Spleen (tissue), 7 donors: ENCODE measurements around the gene EXOSC7.

ENCODE experiments used
- CTCF ChIP-seq, 11 experiments: fragments of 200-600 bp in 7 of 11; fragments of 450-650 bp in 4 of 11; sonication (generic) in 4 of 11; IDR thresholded peaks in 8 of 11; conservative IDR thresholded peaks in 3 of 11; 1 replicate in 7 of 11; 2 replicates in 4 of 11; pipeline versions ENCODE4 v1.4.0 to v1.8.0; 2016 to 2021; ENCODE audit warnings: antibody characterized with exemption in 11 of 11, inconsistent platforms in 4 of 11, mild to moderate bottlenecking in 1 of 11
- POLR2AphosphoS5 ChIP-seq, 3 donors: sonication (generic); formaldehyde crosslinking; IDR thresholded peaks; one replicate each; pipeline ENCODE4 v1.5.1; 2017; ENCODE audit warnings: antibody characterized with exemption in 3 of 3
- donor health status: DM: no; HTN: no; CAD: no; lungs with moderate emphysema.
- donor health status: DM: no; HTN: no; CAD: no.
- donor health status: DM: no; HTN: no; CAD: no.

- no peak for TF ChIP-seq POLR2AphosphoS5 (IDR thresholded peaks at IDR 0.05)
- no peak for TF ChIP-seq CTCF (IDR thresholded peaks at IDR 0.05 in 8 of 11, conservative IDR thresholded peaks at IDR 0.05 in 3 of 11)
These were observed 18.1 kb upstream of the EXOSC7 start for GRCh38 chr3:44957986-44958385.
